Neutrophil (primary cell): ENCODE results near the gene OR1E2.

Experiments
- H3K27ac ChIP-seq: fragments of 200-600 bp; sonication (generic); 2 replicates; pipeline ENCODE4 v1.5.1; 2016; ENCODE audit warnings: mild to moderate bottlenecking, moderate library complexity
- H3K27me3 ChIP-seq: fragments of 200-600 bp; sonication (generic); 2 replicates; pipeline ENCODE4 v1.6.0; 2016; ENCODE audit warnings: mild to moderate bottlenecking
- H3K36me3 ChIP-seq: fragments of 200-600 bp; sonication (generic); 2 replicates; pipeline ENCODE4 v1.5.1; 2017
- H3K4me1 ChIP-seq, 2 experiments: fragments of 200-600 bp in 1 of 2; sonication (generic) in 1 of 2; 1 replicate in 1 of 2; 2 replicates in 1 of 2; pipeline versions ENCODE4 v1.5.1 to v1.6.1; 2013 to 2016; ENCODE audit warnings: low read depth in 1 of 2, low read length in 1 of 2, mild to moderate bottlenecking in 1 of 2, moderate library complexity in 1 of 2; ENCODE audit not compliant: control insufficient read depth in 1 of 2, insufficient read depth in 1 of 2
- H3K4me3 ChIP-seq, 2 experiments: fragments of 200-600 bp in 1 of 2; sonication (generic) in 1 of 2; 1 replicate in 1 of 2; 2 replicates in 1 of 2; pipeline ENCODE4 v1.5.1; 2013 to 2016; ENCODE audit warnings: low read depth in 1 of 2, low read length in 1 of 2, mild to moderate bottlenecking in 1 of 2, moderate library complexity in 1 of 2
- H3K9me3 ChIP-seq: fragments of 200-600 bp; sonication (generic); 2 replicates; pipeline ENCODE4 v1.5.1; 2016
- TF ChIP-seq, protein P1 (sequence below): fragments of 200-600 bp; sonication (generic); IDR thresholded peaks from 2 replicates; pipeline ENCODE4 v1.5.1; 2016; ENCODE audit warnings: antibody characterized with exemption

The OR1E2 gene, protein sequence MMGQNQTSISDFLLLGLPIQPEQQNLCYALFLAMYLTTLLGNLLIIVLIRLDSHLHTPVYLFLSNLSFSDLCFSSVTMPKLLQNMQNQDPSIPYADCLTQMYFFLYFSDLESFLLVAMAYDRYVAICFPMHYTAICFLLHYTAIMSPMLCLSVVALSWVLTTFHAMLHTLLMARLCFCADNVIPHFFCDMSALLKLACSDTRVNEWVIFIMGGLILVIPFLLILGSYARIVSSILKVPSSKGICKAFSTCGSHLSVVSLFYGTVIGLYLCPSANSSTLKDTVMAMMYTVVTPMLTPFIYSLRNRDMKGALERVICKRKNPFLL

DNA sequence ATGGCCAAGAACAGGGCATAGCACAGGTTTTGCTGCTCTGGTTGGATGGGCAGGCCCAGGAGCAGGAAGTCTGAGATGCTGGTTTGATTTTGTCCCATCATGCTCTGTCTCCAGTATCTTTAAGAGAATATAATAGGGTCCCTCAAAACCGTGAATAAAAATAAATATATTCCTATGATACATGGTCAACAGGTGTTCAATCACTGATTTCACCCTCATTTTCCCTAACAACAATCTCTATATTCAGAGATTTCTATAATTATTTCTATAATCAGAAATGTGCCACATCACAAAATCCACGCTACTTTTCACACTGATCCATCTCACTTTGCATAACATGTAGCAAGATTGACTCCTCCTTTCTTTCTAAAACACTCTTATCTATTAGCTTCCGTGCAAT is at the start of gene OR1E2:
TSS of gene OR1E2 (minus strand) at position 101 of the 400 bp plus-strand sequence. CDS start at position 101, 0 bp downstream.
- TF ChIP-seq, protein P1, sequence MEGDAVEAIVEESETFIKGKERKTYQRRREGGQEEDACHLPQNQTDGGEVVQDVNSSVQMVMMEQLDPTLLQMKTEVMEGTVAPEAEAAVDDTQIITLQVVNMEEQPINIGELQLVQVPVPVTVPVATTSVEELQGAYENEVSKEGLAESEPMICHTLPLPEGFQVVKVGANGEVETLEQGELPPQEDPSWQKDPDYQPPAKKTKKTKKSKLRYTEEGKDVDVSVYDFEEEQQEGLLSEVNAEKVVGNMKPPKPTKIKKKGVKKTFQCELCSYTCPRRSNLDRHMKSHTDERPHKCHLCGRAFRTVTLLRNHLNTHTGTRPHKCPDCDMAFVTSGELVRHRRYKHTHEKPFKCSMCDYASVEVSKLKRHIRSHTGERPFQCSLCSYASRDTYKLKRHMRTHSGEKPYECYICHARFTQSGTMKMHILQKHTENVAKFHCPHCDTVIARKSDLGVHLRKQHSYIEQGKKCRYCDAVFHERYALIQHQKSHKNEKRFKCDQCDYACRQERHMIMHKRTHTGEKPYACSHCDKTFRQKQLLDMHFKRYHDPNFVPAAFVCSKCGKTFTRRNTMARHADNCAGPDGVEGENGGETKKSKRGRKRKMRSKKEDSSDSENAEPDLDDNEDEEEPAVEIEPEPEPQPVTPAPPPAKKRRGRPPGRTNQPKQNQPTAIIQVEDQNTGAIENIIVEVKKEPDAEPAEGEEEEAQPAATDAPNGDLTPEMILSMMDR, result no peak
- H3K4me3 ChIP-seq, result no peak within 1 kb of the TSS
- no peaks in the 10 kb centered on the region for H3K4me1 ChIP-seq

DNA sequence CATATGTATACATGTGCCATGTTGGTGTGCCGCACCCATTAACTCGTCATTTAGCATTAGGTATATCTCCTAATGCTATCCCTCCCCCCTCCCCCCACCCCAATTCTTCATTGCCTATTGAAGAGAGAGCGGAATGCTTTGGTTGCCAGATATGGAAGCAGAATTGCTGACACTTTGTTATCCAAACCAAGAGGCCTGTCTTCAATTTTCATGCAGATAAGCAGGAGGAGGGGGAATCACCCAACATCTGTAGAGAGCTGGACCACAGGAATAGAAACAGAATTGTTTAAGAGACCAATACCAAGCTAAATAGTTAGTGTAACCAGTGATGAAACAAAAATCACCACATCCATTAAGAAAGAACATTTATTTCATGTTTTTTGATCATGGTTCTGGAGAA is 49.2 kb upstream of the OR1E2 start:
- H3K27ac ChIP-seq, result no peak overlapping the region
- H3K4me1 ChIP-seq, result no peaks in the 10 kb centered on the region
- TF ChIP-seq, protein P1, result no peak
- H3K27me3 ChIP-seq, result peaks cover 50% of the 10 kb centered on the region
- H3K9me3 ChIP-seq, result no peaks in the 10 kb centered on the region
- H3K4me3 ChIP-seq, result no peak overlapping the region
- H3K36me3 ChIP-seq, result no peaks in the 10 kb centered on the region

More for the DNA sequence above, at the start of gene OR1E2:
- no peaks in the 10 kb centered on the region for H3K27me3 ChIP-seq
- H3K9me3 ChIP-seq, result no peaks in the 10 kb centered on the region
- H3K27ac ChIP-seq, result no peak within 1 kb of the TSS
- H3K36me3 ChIP-seq, result no peaks in the 10 kb centered on the region

DNA sequence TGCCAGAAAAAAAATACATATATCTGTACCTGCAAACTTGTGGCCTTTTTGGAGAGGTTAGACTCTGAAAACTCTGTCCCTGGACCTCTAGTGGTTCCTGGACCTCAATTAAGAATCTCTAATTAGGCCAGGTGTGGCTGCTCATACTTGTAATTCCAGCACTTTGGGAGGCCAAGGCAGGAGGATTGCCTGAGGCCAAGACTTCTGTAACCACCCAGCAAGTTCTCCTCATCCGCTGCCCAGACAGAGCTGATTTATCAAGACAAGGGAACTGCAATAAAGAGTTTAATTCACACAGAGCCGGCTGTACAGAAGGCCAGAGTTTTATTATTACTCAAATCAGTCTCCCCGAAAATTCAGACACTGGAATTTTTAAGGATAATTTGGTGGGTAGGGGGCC is 46.3 kb upstream of the OR1E2 start:
- no peaks in the 10 kb centered on the region for H3K36me3 ChIP-seq
- H3K27me3 ChIP-seq, result peaks cover 23% of the 10 kb centered on the region
- no peak overlapping the region for H3K27ac ChIP-seq
- H3K4me1 ChIP-seq, result no peaks in the 10 kb centered on the region
- no peaks in the 10 kb centered on the region for H3K9me3 ChIP-seq
- TF ChIP-seq, protein P1, result no peak
- H3K4me3 ChIP-seq, result no peak overlapping the region

DNA sequence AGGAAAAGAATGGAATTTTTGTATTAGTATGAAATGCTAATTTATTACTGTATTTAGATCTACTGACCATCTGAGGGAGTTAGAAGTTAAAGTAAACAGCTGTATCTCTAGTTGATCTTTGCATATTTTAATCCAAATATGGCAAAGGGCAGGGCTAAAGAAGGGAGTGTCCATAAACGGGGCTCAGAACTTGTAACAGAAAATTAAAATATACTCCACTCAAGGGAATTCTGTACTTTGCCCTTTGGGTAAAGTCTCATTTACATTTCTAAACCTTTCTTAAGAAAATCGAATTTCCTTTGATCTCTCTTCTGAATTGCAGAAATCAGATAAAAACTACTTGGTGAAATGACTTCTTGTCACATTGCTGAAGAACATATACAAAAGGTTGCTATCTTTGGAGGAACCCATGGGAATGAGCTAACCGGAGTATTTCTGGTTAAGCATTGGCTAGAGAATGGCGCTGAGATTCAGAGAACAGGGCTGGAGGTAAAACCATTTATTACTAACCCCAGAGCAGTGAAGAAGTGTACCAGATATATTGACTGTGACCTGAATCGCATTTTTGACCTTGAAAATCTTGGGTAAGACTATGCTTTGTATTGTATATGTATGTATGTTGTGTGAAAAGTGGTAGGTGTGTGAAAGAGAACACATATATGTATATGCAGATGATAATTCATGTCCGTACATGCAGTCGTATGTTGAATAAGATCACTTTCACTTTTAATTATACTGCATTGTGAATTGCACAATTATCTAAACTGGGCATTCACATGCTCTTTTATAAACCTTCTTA is 42.4 kb upstream of the OR1E2 start, which contains the start of gene ASPA:
TSS of gene ASPA (plus strand) at position 186 of the 799 bp plus-strand sequence. CDS start at position 349, 163 bp downstream.
- H3K4me3 ChIP-seq, result no peak within 1 kb of the TSS
- TF ChIP-seq, protein P1, result no peak
- peaks cover 12% of the 10 kb centered on the region for H3K27me3 ChIP-seq
- H3K27ac ChIP-seq, result no peak within 1 kb of the TSS
- no peaks in the 10 kb centered on the region for H3K36me3 ChIP-seq
- H3K9me3 ChIP-seq, result no peaks in the 10 kb centered on the region
- no peaks in the 10 kb centered on the region for H3K4me1 ChIP-seq

DNA sequence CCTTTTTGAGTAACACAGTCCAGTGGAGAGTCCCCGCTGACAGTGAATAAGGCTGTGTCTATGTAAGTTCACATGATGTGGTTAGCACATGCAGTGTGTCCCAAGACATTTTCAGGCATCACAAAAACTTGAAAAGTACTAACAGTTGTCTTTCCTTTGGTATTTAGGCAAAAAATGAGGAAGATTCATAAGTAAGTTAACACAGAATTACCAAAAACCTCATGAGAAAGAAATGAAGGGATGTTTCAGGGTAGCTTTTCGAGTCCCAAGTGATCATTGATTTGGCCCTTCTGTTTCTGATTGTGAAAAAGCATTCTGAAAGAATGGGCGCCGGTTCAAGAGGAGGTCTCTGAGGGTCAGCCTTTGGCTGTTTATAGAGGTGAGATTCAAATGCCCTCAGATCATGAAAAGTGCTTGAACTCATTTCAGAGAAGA is 41.6 kb upstream of the OR1E2 start:
- no peak overlapping the region for H3K27ac ChIP-seq
- H3K36me3 ChIP-seq, result no peaks in the 10 kb centered on the region
- TF ChIP-seq, protein P1, result no peak
- H3K4me3 ChIP-seq, result no peak overlapping the region
- no peaks in the 10 kb centered on the region for H3K4me1 ChIP-seq
- H3K27me3 ChIP-seq, result peaks cover 12% of the 10 kb centered on the region
- no peaks in the 10 kb centered on the region for H3K9me3 ChIP-seq
